Central memory CD8-positive, alpha-beta T cell (primary cell): ENCODE data around the gene SND1.

ENCODE experiments used
- ATAC-seq: fragments of 150-1000 bp; cut with Tn5 transposase; replicated peaks from 2 replicates; pipeline ENCODE4 v1.10.0; 2022; ENCODE audit warnings: mild to moderate bottlenecking, moderate FRiP score, moderate number of reproducible peaks; ENCODE audit not compliant: poor library complexity, severe bottlenecking; ENCODE audit errors: extremely low read depth
- DNase-seq, 2 donors: peaks; one replicate each; pipeline ENCODE4 v3.0.0; 2021; ENCODE audit warnings: low spot score in 2 of 2
- H3K27ac Mint-ChIP-seq: one replicate; pipeline ENCODE4 v1.8.0; 2022; ENCODE audit warnings: low read depth, mild to moderate bottlenecking, moderate library complexity, mixed read lengths
- H3K27me3 Mint-ChIP-seq: one replicate; pipeline ENCODE4 v1.8.0; 2022; ENCODE audit warnings: mixed read lengths
- H3K36me3 Mint-ChIP-seq: one replicate; pipeline ENCODE4 v1.8.0; 2022; ENCODE audit warnings: mild to moderate bottlenecking, moderate library complexity, mixed read lengths; ENCODE audit not compliant: insufficient read depth
- H3K4me1 Mint-ChIP-seq: one replicate; pipeline ENCODE4 v1.8.0; 2022; ENCODE audit warnings: mixed read lengths
- H3K4me3 Mint-ChIP-seq: one replicate; pipeline ENCODE4 v1.8.0; 2022; ENCODE audit warnings: mild to moderate bottlenecking, moderate library complexity, mixed read lengths
- H3K9me3 Mint-ChIP-seq: one replicate; pipeline ENCODE4 v1.8.0; 2022; ENCODE audit warnings: mixed read lengths

Gene SND1

DNA sequence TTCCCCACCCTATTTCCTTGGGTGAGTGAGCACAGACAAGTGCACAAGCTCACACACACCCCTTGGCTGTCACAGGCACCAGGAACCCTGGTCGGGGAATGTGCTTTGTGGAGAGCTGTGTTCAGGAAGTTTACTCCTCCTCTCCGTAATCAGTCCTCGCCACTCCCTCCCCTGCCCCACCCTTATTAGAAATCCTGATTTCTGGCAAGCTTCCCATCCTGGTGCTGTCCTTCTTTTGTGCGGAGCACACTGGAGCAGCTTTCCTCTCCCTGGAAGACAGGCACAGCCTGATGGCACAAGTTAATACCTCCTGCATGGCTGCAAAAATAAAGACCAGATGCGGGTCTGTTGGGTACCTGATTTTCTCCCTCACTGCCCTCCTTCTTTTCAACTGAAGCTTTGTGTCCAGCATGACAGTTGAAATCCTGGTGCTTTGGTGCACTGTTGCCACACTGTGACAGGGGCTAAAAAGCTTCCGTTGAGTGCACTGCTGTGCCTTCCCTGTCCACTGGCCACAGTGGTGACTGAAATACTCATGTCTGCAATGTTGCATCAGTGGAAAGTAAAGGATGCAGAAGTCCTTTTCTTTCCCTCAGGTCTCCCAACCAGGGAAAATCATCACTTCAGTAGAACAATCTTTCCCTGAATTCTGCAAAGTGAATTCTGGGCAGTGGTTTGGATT, 324.2 kb downstream of the SND1 start:
- ATAC-seq = no peak
- H3K36me3 Mint-ChIP-seq = peaks cover 4% of the 10 kb centered on the region
- H3K4me3 Mint-ChIP-seq = no peak overlapping the region
- no peak for DNase-seq
- peaks cover 17% of the 10 kb centered on the region for H3K9me3 Mint-ChIP-seq
- no peaks in the 10 kb centered on the region for H3K27me3 Mint-ChIP-seq
- H3K27ac Mint-ChIP-seq = no peak overlapping the region
- H3K4me1 Mint-ChIP-seq = no peaks in the 10 kb centered on the region

DNA sequence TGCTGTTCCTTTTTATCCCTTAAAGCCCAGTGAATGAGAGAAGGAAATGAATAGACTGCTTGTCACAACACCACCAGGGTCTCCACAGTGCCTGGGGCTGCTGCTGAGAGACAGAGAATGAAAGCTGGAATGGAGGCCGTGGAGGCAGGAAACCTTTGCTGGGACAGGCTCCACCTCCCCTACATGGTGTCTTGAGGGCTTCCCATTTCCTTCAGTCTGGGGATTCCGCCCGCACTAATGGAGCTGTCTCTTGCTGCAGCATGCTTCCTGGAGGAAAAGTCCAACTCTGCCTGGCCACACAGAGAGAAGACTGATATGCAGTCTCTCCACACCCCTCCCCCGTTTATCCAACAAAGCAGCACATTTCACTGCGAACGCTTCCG, 324.7 kb downstream of the SND1 start:
- H3K4me3 Mint-ChIP-seq = no peak overlapping the region
- peaks cover 17% of the 10 kb centered on the region for H3K9me3 Mint-ChIP-seq
- DNase-seq (no peak), ATAC-seq (no peak)
- H3K27me3 Mint-ChIP-seq = no peaks in the 10 kb centered on the region
- H3K4me1 Mint-ChIP-seq = no peaks in the 10 kb centered on the region
- no peak overlapping the region for H3K27ac Mint-ChIP-seq
- H3K36me3 Mint-ChIP-seq = peaks cover 4% of the 10 kb centered on the region

DNA sequence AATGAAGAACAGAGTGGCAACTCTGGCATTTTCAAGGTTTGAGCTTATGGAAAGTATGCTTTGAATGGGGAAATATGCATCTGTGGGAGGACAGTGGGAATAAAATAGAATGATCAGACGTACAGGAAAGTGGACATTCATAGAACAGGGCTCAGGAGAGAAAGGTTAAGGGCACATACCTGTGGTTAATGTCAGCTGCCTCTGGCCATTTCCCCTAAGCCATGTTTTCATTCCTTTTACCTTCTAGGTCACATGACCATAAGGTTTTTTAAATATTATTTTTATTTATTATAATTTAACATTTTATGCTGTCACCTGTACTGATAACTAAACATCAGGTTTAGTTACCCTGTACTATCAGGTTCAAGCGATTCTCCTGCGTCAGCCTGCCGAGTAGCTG, 326.4 kb downstream of the SND1 start:
- Mint-ChIP-seq H3K27me3 (no peaks in the 10 kb centered on the region), H3K4me1 (peaks cover 11% of the 10 kb centered on the region), H3K36me3 (peaks cover 7% of the 10 kb centered on the region), H3K27ac (no peak overlapping the region), H3K4me3 (no peak overlapping the region), H3K9me3 (peaks cover 17% of the 10 kb centered on the region)
- no peak for ATAC-seq
- DNase-seq = no peak

DNA sequence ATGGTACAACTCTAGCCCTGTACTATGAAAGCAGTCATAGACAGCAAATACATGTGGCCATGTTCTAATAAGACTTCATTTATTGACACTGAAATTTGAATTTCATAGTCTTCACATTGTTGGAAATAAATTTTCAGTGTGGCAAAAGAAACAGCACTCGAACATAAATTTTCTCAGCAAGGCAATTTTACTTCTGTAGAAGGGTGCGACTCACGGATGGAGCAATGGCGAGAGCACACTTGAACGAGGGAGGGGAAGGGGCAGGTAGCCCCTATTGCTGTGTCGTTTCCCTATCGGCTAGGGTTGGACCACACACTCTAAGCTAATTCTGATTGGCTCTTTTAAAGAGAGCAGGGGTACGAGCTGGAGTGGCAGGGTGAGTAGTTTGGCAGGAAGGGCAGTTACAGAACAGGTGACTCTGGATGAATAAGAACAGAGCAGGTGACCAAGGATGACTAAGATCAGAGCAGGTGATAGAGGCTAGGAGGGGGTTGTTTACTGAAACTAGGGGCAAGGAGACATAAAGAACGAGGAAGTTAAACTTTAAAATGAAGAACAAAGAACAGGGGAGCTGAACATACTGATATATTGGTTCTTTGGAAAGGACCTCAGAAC, 327.2 kb downstream of the SND1 start:
- Mint-ChIP-seq H3K27ac (peak overlapping the region; percentile 8), H3K36me3 (peaks cover 7% of the 10 kb centered on the region), H3K9me3 (peaks cover 17% of the 10 kb centered on the region), H3K27me3 (no peaks in the 10 kb centered on the region), H3K4me1 (peaks cover 17% of the 10 kb centered on the region), H3K4me3 (no peak overlapping the region)
- no peak for DNase-seq
- no peak for ATAC-seq

DNA sequence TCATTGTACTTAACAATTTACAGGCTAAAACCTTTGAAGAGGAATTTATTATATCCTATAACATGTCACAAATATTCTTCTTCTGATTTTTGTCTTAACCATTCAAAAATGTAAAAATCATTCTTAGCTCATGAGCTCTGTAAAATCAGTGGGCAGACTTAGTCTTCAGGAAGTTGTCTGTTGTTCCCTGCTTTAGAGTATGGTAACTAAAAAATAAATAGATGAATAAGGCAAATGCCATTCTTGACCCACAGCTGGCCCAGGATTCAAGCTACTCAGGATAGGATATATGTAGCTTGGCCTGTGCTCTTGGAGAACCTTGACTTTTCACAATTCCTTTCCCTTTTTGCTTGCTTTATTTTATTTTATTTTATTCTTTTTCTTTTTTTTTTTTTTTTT, 327.7 kb downstream of the SND1 start:
- H3K4me1 Mint-ChIP-seq = peaks cover 17% of the 10 kb centered on the region
- no peaks in the 10 kb centered on the region for H3K27me3 Mint-ChIP-seq
- DNase-seq (no peak), ATAC-seq (no peak)
- peak overlapping the region; percentile 8 for H3K27ac Mint-ChIP-seq
- H3K4me3 Mint-ChIP-seq = no peak overlapping the region
- H3K9me3 Mint-ChIP-seq = peaks cover 17% of the 10 kb centered on the region
- H3K36me3 Mint-ChIP-seq = peaks cover 6% of the 10 kb centered on the region

DNA sequence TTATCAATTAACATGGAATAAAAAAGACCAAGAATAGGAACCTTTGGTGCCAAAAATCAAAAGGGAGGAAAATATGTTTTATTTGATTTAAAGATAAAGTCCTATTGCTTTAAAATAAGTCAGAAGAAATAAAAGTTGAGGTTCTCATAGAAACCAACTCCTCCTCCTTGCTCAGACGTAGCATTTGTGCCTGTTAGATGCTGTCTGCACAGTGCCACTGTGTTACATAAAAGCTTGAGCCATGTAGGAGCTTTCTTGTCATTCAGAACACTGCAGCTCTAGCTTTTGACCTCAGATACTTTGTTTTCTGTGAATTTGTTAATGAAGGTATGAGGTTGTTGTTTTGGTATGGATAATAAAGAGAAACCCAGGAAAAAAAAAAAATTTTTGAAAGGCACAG, 328.9 kb downstream of the SND1 start:
- H3K4me1 Mint-ChIP-seq = peaks cover 17% of the 10 kb centered on the region
- H3K36me3 Mint-ChIP-seq = peaks cover 6% of the 10 kb centered on the region
- H3K9me3 Mint-ChIP-seq = peaks cover 17% of the 10 kb centered on the region
- no peaks in the 10 kb centered on the region for H3K27me3 Mint-ChIP-seq
- ATAC-seq (no peak), DNase-seq (no peak)
- H3K27ac Mint-ChIP-seq = no peak overlapping the region
- no peak overlapping the region for H3K4me3 Mint-ChIP-seq

DNA sequence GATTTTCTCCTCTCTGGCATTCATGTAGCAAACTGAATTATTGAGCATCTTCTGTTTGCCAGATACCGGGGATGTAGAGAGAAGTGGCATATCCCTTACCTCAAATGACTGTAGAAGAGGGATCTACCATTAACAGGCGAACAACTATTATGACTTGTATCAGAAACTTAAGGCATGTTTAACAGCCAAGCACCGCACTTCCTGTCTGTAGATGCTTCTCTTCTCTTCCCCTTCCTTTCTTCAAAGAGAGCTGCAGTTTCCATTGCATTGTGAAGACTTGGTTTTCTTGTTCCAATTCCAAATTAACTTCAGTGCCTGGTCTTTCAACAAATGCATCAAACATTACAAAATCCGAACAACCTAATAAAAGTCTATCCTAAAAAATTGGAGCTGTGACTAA, 330.0 kb downstream of the SND1 start:
- Mint-ChIP-seq H3K4me3 (no peak overlapping the region), H3K9me3 (peaks cover 17% of the 10 kb centered on the region), H3K27ac (no peak overlapping the region), H3K4me1 (peaks cover 17% of the 10 kb centered on the region), H3K27me3 (no peaks in the 10 kb centered on the region), H3K36me3 (peaks cover 9% of the 10 kb centered on the region)
- DNase-seq (no peak), ATAC-seq (no peak)

DNA sequence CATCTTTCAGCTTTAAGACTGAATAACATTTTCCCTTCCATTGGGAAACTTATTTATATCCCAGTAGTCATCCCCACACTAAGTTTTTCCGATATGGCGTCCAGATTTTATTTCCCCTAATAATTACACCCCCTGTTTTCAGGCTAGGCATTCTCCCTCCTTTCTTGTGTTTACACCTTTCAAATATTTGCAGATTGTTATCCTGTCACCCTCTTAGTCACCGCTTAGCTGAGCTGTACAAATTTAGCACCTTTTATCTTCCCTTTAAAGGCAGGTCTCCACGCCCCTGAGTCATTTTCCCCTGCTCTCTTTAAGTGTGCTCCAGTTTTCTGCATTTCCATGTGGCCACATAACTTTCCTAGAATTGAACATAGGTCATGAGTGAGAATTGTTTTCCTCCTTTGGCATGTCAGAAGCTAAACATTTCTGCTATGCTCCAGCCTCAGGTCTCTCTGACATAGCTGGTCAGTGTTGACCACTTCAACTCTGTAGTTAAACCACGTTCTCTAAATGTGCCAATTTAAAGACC, 331.9 kb downstream of the SND1 start:
- Mint-ChIP-seq H3K27ac (no peak overlapping the region), H3K27me3 (no peaks in the 10 kb centered on the region), H3K4me3 (no peak overlapping the region), H3K9me3 (peaks cover 6% of the 10 kb centered on the region), H3K4me1 (peaks cover 17% of the 10 kb centered on the region), H3K36me3 (peaks cover 10% of the 10 kb centered on the region)
- DNase-seq = no peak
- ATAC-seq = no peak

DNA sequence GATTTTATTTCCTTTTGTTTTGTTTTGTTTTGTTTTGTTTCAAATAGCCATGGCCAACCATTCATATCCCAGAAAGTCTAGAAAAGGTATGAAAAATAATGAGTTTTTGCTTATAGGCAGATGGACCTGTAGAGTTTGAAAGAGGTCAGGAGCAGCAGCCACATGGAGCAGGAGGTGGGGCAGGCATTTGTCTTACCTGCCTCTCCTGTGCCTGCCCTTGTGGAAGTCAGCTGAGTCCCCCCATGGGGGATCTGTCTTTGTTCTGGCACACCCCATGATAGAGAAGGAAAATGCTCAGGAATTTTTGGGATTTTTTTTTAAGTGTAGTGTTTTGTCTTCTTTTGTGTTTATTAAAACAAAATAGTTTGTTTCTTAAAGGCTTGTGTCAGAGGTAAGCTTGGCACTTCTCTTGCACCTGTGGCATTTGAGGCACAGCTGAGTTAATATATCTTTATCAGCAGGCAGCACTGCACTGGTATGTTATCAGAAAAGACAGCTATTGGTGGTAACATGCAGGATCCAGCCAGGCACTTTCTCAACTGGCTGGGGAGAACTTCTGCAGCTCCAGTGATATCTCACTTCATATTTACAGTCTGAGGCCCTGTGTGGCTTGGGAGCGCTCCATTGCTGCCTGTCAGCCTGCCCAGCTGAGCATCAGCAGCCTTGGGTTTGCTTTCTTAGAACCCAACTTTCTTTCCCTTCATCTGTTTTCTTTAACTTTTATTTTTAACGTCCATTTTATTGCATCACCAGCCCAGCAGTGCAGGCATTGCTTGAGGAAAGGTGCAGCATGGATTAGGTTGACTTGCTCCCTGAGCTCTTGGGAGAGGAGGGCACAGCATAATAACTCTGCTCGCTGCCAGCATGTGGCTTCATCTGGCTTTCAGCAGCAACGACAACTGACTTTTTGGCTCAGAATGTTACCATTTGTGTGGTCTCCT, 334.9 kb downstream of the SND1 start:
- H3K27me3 Mint-ChIP-seq = no peaks in the 10 kb centered on the region
- DNase-seq (no peak), ATAC-seq (no peak)
- peaks cover 18% of the 10 kb centered on the region for H3K36me3 Mint-ChIP-seq
- no peak overlapping the region for H3K27ac Mint-ChIP-seq
- H3K9me3 Mint-ChIP-seq = no peaks in the 10 kb centered on the region
- H3K4me3 Mint-ChIP-seq = no peak overlapping the region
- H3K4me1 Mint-ChIP-seq = peaks cover 17% of the 10 kb centered on the region

DNA sequence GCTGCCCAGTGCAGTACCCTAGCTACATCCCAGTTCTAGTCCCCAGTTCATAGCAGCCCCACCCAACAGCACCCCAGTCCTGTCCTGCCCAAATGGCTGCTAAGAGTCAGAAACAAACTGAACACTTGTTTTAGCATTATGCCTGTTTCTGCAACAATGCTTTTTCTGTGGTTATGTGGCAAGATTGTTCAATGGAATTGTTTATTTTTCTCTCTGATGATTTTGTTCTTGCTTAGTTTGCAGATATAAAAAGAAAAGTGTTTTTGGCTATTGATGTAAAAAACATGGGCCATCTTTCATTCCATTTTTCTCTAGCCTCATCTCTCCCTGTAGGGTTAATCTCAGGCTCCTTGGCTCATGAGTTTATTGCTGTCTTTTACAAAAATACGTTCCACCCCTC, 336.8 kb downstream of the SND1 start:
- Mint-ChIP-seq H3K4me1 (peaks cover 4% of the 10 kb centered on the region), H3K4me3 (no peak overlapping the region), H3K27ac (no peak overlapping the region), H3K36me3 (peaks cover 29% of the 10 kb centered on the region), H3K27me3 (no peaks in the 10 kb centered on the region), H3K9me3 (no peaks in the 10 kb centered on the region)
- DNase-seq = no peak
- ATAC-seq = no peak

DNA sequence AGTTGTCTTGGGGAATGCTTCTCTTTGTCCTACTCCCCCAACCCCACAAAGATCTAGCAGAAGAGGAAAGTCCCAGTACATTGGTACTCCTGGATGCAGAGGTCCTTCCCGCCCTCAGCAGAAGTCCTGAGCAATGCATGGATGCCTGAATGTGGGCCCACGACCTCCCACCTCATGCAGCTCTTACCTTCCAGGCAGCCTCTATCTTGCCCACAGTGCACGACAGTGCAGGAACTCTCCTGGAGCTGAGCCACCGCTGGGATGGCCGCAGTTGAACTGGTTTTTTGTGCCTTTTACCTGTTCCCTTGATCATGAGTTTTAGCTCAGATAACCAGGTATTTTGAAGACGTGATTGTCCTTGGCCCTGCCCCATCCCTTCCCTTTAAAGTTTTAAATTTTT, 341.3 kb downstream of the SND1 start:
- no peak for DNase-seq
- Mint-ChIP-seq H3K4me1 (no peaks in the 10 kb centered on the region), H3K36me3 (peaks cover 31% of the 10 kb centered on the region), H3K27ac (peak overlapping the region; percentile 61), H3K4me3 (no peak overlapping the region), H3K27me3 (no peaks in the 10 kb centered on the region), H3K9me3 (no peaks in the 10 kb centered on the region)
- ATAC-seq = no peak

DNA sequence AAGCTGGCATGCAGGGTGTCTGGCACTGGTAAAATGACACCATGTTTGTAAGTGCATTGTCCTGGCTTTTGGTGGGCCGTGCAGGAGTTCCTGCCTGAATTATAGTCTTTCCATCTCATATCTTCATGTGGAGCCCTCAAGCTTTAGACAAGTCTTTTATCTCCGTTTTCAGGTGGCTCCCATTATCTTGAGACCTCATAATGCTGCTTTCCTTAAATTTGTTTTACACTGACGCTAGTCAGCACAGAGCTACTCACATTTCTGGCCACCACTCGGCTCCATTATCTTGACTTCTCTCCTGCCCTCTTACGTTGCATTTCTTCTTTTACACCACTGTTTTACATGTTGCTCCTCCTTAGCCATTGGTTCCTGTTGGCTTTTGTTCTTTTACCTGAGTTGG, 342.0 kb downstream of the SND1 start:
- Mint-ChIP-seq H3K27ac (no peak overlapping the region), H3K4me1 (no peaks in the 10 kb centered on the region), H3K27me3 (no peaks in the 10 kb centered on the region), H3K4me3 (no peak overlapping the region), H3K36me3 (peaks cover 28% of the 10 kb centered on the region), H3K9me3 (no peaks in the 10 kb centered on the region)
- ATAC-seq (no peak), DNase-seq (no peak)
